ENCODE measurements around the gene GNL3.

GRCh38 chr3:52714335-52715302, 28.8 kb downstream of the GNL3 start:
- no peak for TF ChIP-seq POLR2AphosphoS5 (IDR thresholded peaks at IDR 0.05; ENCODE audit: low read depth, low read length)
- no peak for TF ChIP-seq REST (IDR thresholded peaks at IDR 0.05; ENCODE audit: insufficient read depth in 1 of 2, low read depth in 2 of 2, low read length in 2 of 2)
- no peak for TF ChIP-seq SIN3A (IDR thresholded peaks at IDR 0.05; ENCODE audit: borderline replicate concordance, insufficient read depth, low read length)
- TF ChIP-seq TAF1 (IDR thresholded peaks at IDR 0.05; ENCODE audit: borderline replicate concordance, insufficient read depth, low read length) = no peak
- no peak for TF ChIP-seq FOXP2 (optimal IDR thresholded peaks at IDR 0.05; ENCODE audit: borderline replicate concordance, extremely low read depth, extremely low read length, insufficient read depth)

All from PFSK-1 (cell line).